Measurements from ENCODE around the gene ACAP3.

Gene ACAP3

DNA sequence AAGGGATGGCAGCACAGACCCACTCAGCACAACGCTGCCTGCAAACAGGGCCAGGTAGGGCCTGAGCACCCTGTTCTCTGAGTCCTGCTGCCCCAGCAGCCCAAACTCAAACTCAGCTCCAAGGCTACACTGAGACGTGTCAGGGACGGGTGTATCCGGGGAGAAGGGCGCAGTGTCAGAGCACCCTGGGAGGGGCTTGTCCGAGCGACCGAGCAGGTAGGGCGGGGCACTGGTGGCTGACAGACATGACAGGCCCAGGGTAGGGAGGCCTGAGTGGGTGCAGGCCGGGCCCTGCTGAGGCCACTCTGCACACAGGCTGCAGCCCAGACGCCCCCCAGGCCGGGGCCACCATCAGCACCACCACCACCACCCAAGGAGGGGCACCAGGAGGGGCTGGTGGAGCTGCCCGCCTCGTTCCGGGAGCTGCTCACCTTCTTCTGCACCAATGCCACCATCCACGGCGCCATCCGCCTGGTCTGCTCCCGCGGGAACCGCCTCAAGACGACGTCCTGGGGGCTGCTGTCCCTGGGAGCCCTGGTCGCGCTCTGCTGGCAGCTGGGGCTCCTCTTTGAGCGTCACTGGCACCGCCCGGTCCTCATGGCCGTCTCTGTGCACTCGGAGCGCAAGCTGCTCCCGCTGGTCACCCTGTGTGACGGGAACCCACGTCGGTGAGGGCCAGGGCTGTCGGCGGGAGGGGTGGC is 22.0 kb downstream of the ACAP3 start:
- in situ Hi-C loops (cut with MboI; ENCODE audit: low sequenced_read_pairs, unreplicated experiment), result no loop called here
- TF ChIP-seq, protein P1, sequence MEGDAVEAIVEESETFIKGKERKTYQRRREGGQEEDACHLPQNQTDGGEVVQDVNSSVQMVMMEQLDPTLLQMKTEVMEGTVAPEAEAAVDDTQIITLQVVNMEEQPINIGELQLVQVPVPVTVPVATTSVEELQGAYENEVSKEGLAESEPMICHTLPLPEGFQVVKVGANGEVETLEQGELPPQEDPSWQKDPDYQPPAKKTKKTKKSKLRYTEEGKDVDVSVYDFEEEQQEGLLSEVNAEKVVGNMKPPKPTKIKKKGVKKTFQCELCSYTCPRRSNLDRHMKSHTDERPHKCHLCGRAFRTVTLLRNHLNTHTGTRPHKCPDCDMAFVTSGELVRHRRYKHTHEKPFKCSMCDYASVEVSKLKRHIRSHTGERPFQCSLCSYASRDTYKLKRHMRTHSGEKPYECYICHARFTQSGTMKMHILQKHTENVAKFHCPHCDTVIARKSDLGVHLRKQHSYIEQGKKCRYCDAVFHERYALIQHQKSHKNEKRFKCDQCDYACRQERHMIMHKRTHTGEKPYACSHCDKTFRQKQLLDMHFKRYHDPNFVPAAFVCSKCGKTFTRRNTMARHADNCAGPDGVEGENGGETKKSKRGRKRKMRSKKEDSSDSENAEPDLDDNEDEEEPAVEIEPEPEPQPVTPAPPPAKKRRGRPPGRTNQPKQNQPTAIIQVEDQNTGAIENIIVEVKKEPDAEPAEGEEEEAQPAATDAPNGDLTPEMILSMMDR (IDR thresholded peaks at IDR 0.05; ENCODE audit: borderline replicate concordance, control extremely low read depth, extremely low read depth, insufficient read depth, missing control alignments), result no peak
- DNase-seq (ENCODE audit: low spot score), result no peak

DNA sequence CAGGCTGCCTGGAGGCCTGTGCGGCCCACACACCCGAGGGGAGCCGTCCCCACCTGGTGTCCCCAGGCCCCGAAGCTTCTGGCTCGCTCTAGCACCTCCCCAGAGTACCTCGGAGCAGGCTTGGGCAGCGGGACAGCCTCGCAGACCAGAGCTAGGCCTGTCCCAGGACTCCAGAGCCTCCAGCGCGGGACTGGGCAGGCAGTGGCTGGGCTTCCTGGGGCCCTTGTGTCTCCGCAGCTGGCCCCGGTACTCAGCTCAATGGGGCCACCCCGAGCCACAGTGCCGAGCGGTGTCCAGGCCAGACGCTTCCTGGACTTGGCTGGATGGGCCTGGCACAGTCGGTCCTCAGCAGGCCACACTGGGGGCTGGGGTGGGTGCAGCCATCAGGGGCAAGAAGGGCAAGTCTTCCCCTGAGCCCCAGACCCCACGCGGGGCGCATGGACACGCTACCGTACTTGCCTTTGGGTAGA is 22.6 kb downstream of the ACAP3 start:
- DNase-seq (ENCODE audit: low spot score), result no peak
- in situ Hi-C loops (cut with MboI; ENCODE audit: low sequenced_read_pairs, unreplicated experiment), result no loop called here
- TF ChIP-seq, protein P1 (IDR thresholded peaks at IDR 0.05; ENCODE audit: borderline replicate concordance, control extremely low read depth, extremely low read depth, insufficient read depth, missing control alignments), result no peak

DNA sequence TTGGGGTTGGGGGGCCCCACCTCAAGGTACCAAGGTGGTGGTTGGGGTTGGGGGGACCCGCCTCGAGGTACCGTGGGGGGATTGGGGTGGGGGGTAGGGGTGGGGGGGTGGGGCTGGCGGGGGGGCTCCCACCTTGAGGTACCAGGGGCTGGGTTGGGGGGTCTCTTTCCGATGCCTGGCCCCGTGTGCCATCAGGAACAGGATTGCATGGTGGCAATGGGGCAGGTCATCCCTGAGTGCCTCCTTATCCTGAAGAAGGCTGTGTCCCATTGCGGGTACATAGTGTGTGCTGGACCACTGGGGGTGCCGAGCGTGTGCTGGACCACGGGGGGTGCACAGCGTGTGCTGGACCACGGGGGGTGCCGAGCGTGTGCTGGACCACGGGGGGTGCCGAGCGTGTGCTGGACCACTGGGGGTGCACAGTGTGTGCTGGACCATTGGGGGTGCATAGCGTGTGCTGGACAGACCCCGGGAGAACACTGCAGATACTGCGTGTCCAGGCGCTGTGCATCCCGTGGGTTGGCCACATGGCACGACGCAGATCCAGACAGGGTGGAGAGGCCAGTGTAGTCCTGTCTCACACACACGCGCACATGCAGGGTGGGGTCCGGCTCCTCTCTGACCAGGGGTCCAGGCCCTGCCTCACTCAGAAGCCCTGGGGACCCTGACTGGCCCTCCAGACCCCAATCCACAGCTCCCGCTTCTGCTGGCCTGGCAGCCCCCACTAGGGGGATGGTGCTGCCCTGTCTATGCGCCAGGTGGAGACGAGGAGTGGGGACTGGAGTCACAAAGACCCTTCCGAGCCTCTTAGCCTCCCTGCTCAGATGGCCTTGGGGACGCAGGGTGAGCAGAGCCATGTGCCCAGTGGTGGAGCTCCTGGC is 23.3 kb downstream of the ACAP3 start:
- in situ Hi-C loops (cut with MboI; ENCODE audit: low sequenced_read_pairs, unreplicated experiment), result no loop called here
- TF ChIP-seq, protein P1 (IDR thresholded peaks at IDR 0.05; ENCODE audit: borderline replicate concordance, control extremely low read depth, extremely low read depth, insufficient read depth, missing control alignments), result no peak
- DNase-seq (ENCODE audit: low spot score), result no peak

DNA sequence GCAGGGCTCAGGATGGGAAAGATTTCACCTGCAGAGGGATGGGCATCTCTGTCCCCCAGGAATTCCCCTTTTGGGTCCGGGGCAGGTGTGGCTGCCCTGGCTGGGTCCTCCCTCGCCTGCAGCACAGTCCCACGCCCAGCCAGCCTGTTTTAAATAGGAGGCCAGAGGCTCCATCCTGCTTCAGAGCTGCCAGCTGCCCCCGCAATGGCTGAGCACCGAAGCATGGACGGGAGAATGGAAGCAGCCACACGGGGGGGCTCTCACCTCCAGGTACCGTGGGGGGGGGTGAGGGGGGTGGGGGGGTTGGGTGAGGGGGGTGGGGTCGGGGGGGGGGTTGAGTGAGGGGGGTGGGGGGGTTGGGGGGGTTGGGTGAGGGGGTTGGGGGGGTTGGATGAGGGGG is 23.9 kb downstream of the ACAP3 start:
- DNase-seq (ENCODE audit: low spot score), result peak; percentile 87
- TF ChIP-seq, protein P1 (IDR thresholded peaks at IDR 0.05; ENCODE audit: borderline replicate concordance, control extremely low read depth, extremely low read depth, insufficient read depth, missing control alignments), result no peak
- in situ Hi-C loops (cut with MboI; ENCODE audit: low sequenced_read_pairs, unreplicated experiment), result no loop called here

DNA sequence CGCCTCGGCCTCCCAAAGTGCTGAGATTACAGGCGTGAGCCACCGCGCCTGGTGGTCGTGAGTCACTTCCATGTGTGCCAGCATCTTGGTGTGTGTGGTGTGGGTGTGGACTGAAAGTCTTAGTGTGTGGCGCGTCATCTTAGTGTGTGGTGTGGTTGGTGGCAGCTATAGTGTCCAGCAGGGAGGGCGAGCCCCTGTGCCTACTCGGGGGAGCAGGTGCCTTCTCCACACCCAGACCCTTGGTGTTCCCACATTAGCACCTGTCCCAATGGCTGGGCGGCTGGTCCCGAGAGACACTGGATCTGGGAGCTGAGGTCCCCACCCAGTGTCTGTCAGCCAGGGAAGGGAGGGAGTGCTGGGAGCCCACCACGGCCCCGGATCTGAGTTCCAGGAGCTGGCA is 24.7 kb downstream of the ACAP3 start:
- in situ Hi-C loops (cut with MboI; ENCODE audit: low sequenced_read_pairs, unreplicated experiment), result no loop called here
- TF ChIP-seq, protein P1 (IDR thresholded peaks at IDR 0.05; ENCODE audit: borderline replicate concordance, control extremely low read depth, extremely low read depth, insufficient read depth, missing control alignments), result no peak
- DNase-seq (ENCODE audit: low spot score), result no peak

DNA sequence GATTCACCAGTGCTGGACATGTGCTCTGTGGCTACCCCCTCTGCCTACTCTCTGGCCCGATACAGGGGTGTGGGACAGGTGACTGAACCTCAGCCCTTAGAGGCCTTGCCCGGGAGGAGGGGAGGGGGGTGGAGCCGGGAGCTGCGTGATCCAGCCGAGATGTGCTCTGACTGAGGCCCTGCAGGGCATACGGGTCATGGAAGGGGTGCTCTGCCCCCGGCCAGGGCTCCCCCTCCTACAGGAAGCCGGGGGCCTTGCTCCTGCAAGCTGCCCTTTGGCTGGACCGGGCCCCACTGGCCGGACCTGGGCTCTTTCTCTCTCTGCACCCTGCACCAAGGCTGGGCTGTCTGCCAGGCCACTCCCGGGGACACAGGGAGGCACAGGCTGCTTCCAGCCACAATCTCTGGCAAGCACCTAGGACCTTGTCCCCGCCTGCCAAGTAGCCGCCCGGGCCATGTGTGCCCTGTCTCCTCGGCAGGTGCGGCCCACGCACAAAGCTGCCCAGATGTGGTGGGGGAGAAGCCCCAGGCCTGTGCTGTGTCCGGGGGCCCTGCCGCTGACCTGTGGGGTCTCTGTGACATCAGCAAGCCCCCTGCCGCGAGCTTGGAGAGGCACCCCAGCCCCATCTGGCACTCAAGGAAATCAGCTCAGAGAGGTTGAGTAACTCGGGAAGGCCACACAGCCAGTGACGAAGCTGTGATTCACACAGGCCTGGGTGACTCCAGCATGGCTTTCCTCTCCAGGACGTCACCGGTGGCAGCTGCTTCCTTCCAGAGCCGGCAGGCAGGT is 26.0 kb downstream of the ACAP3 start:
- no peak for DNase-seq (ENCODE audit: low spot score)
- in situ Hi-C loops (cut with MboI; ENCODE audit: low sequenced_read_pairs, unreplicated experiment), result no loop called here
- TF ChIP-seq, protein P1 (IDR thresholded peaks at IDR 0.05; ENCODE audit: borderline replicate concordance, control extremely low read depth, extremely low read depth, insufficient read depth, missing control alignments), result no peak

Data from GM13976 (cell line).